PFSK-1 (cell line): ENCODE data around the gene LAMB3.

ENCODE experiments used
- FOXP2 ChIP-seq: optimal IDR thresholded peaks from 2 replicates; pipeline ENCODE3; 2011; ENCODE audit warnings: borderline replicate concordance, control low read depth, inconsistent platforms; ENCODE audit not compliant: insufficient read depth; ENCODE audit errors: extremely low read length, extremely low read depth
- POLR2AphosphoS5 ChIP-seq: IDR thresholded peaks from 2 replicates; pipeline ENCODE4 v1.6.1; 2012; ENCODE audit warnings: low read depth, mild to moderate bottlenecking, control low read depth, low read length, moderate library complexity
- SIN3A ChIP-seq: IDR thresholded peaks from 2 replicates; pipeline ENCODE4 v1.6.1; 2012; ENCODE audit warnings: mild to moderate bottlenecking, low read length, moderate library complexity, borderline replicate concordance; ENCODE audit not compliant: insufficient read depth
- TAF1 ChIP-seq: IDR thresholded peaks from 2 replicates; pipeline ENCODE4 v1.6.1; 2012; ENCODE audit warnings: low read length, control low read depth, borderline replicate concordance; ENCODE audit not compliant: insufficient read depth
- TF ChIP-seq, protein P1 (sequence below), 2 experiments: IDR thresholded peaks; 2 replicates each; pipeline versions ENCODE4 v1.6.1 to v1.8.0; 2011 to 2012; ENCODE audit warnings: low read depth in 2 of 2, low read length in 2 of 2, control low read depth in 1 of 2, inconsistent platforms in 1 of 2, mild to moderate bottlenecking in 1 of 2, moderate library complexity in 1 of 2; ENCODE audit not compliant: insufficient read depth in 1 of 2

- TF ChIP-seq POLR2AphosphoS5 (no peak), TAF1 (no peak), SIN3A (no peak), FOXP2 (no peak)
- TF ChIP-seq, protein P1, sequence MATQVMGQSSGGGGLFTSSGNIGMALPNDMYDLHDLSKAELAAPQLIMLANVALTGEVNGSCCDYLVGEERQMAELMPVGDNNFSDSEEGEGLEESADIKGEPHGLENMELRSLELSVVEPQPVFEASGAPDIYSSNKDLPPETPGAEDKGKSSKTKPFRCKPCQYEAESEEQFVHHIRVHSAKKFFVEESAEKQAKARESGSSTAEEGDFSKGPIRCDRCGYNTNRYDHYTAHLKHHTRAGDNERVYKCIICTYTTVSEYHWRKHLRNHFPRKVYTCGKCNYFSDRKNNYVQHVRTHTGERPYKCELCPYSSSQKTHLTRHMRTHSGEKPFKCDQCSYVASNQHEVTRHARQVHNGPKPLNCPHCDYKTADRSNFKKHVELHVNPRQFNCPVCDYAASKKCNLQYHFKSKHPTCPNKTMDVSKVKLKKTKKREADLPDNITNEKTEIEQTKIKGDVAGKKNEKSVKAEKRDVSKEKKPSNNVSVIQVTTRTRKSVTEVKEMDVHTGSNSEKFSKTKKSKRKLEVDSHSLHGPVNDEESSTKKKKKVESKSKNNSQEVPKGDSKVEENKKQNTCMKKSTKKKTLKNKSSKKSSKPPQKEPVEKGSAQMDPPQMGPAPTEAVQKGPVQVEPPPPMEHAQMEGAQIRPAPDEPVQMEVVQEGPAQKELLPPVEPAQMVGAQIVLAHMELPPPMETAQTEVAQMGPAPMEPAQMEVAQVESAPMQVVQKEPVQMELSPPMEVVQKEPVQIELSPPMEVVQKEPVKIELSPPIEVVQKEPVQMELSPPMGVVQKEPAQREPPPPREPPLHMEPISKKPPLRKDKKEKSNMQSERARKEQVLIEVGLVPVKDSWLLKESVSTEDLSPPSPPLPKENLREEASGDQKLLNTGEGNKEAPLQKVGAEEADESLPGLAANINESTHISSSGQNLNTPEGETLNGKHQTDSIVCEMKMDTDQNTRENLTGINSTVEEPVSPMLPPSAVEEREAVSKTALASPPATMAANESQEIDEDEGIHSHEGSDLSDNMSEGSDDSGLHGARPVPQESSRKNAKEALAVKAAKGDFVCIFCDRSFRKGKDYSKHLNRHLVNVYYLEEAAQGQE (IDR thresholded peaks at IDR 0.05; ENCODE audit: insufficient read depth in 1 of 2, low read depth in 2 of 2, low read length in 2 of 2): no peak
These were observed 84.5 kb downstream of the LAMB3 start for GRCh38 chr1:209567698-209568175.
